H9 (cell line): Measurements from ENCODE around the gene GFI1B. TPM values are rescaled to one million over a fixed set of nuclear protein-coding genes. Genes with fewer than 3 reads are reported as not detected.
A peak's percentile ranks its signal among the peaks of the same experiment; 100 is the strongest.
"Not testable (repeated sequence)": the region's sequence is repeated elsewhere in the genome, so short reads cannot be mapped to it uniquely, and the experiment has no call there.

Experiments used
- DNase-seq: peaks from one replicate; pipeline ENCODE4 v3.0.0-alpha.2; 2017
- H2AFZ ChIP-seq: one replicate; pipeline ENCODE4 v1.6.1; 2013; ENCODE audit warnings: mild to moderate bottlenecking, low read length, control low read depth, moderate library complexity
- H2AK5ac ChIP-seq: 2 replicates; pipeline ENCODE4 v1.6.1; 2013; ENCODE audit warnings: low read length, control low read depth, mixed read lengths; ENCODE audit not compliant: insufficient read length
- H2BK120ac ChIP-seq: one replicate; pipeline ENCODE4 v1.6.1; 2013; ENCODE audit warnings: low read depth, mild to moderate bottlenecking, low read length, control low read depth, inconsistent platforms; ENCODE audit not compliant: poor library complexity, severe bottlenecking
- H2BK12ac ChIP-seq: 2 replicates; pipeline ENCODE4 v1.6.1; 2013; ENCODE audit warnings: low read length, control low read depth, mixed read lengths, low read depth; ENCODE audit not compliant: insufficient read length
- H2BK15ac ChIP-seq: 2 replicates; pipeline ENCODE4 v1.6.1; 2013; ENCODE audit warnings: low read depth, low read length, control low read depth
- H2BK20ac ChIP-seq: one replicate; pipeline ENCODE4 v1.6.1; 2013; ENCODE audit warnings: low read depth, mild to moderate bottlenecking, low read length, control low read depth, inconsistent platforms; ENCODE audit not compliant: poor library complexity, severe bottlenecking
- H2BK5ac ChIP-seq: 2 replicates; pipeline ENCODE4 v1.6.1; 2013; ENCODE audit warnings: low read length, control low read depth, mixed read lengths; ENCODE audit not compliant: insufficient read length
- H3K14ac ChIP-seq: 2 replicates; pipeline ENCODE4 v1.6.1; 2013; ENCODE audit warnings: low read length, control low read depth; ENCODE audit not compliant: insufficient read depth
- H3K18ac ChIP-seq: 2 replicates; pipeline ENCODE4 v1.6.1; 2013; ENCODE audit warnings: low read depth, mild to moderate bottlenecking, mixed read lengths, low read length, control low read depth; ENCODE audit not compliant: insufficient read length
- H3K23ac ChIP-seq: 2 replicates; pipeline ENCODE4 v1.6.1; 2013; ENCODE audit warnings: low read length, control low read depth, mixed read lengths, low read depth; ENCODE audit not compliant: insufficient read length
- H3K23me2 ChIP-seq: 2 replicates; pipeline ENCODE4 v1.6.1; 2013; ENCODE audit warnings: low read depth, mild to moderate bottlenecking, mixed read lengths, low read length, control low read depth; ENCODE audit not compliant: insufficient read length, poor library complexity, severe bottlenecking
- H3K27ac ChIP-seq: 2 replicates; pipeline ENCODE4 v1.5.1; 2013; ENCODE audit warnings: low read length, control low read depth, mixed read lengths, low read depth; ENCODE audit not compliant: insufficient read length
- H3K27me3 ChIP-seq: 2 replicates; pipeline ENCODE4 v1.6.1; 2013; ENCODE audit warnings: low read length, control low read depth, inconsistent platforms; ENCODE audit not compliant: insufficient read depth
- H3K4ac ChIP-seq: 2 replicates; pipeline ENCODE4 v1.6.1; 2013; ENCODE audit warnings: low read depth, mild to moderate bottlenecking, control low read depth, inconsistent platforms, low read length, moderate library complexity
- H3K4me1 ChIP-seq: 2 replicates; pipeline ENCODE4 v1.6.1; 2013; ENCODE audit warnings: low read length, control low read depth, inconsistent platforms; ENCODE audit not compliant: insufficient read depth
- H3K4me2 ChIP-seq: 2 replicates; pipeline ENCODE4 v1.6.1; 2013; ENCODE audit warnings: low read length, control low read depth, mixed read lengths; ENCODE audit not compliant: insufficient read length, insufficient read depth
- H3K56ac ChIP-seq: 2 replicates; pipeline ENCODE4 v1.6.1; 2013; ENCODE audit warnings: low read depth, mild to moderate bottlenecking, mixed read lengths, low read length, control low read depth; ENCODE audit not compliant: insufficient read length
- H3K79me1 ChIP-seq: 2 replicates; pipeline ENCODE4 v1.6.1; 2013; ENCODE audit warnings: low read depth, mild to moderate bottlenecking, moderate library complexity, low read length, control low read depth, inconsistent platforms; ENCODE audit not compliant: insufficient read depth, poor library complexity, severe bottlenecking
- H3K79me2 ChIP-seq: 2 replicates; pipeline ENCODE4 v1.6.1; 2013; ENCODE audit warnings: low read length, control low read depth, inconsistent platforms; ENCODE audit not compliant: insufficient read depth
- H3K9ac ChIP-seq: 2 replicates; pipeline ENCODE4 v1.6.1; 2013; ENCODE audit warnings: low read length, control low read depth, mixed read lengths; ENCODE audit not compliant: insufficient read length; ENCODE audit errors: extremely low read depth
- H3K9me3 ChIP-seq: one replicate; pipeline ENCODE4 v1.6.1; 2013; ENCODE audit warnings: low read depth, low read length, inconsistent platforms; ENCODE audit not compliant: control insufficient read depth
- H3T11ph ChIP-seq: one replicate; pipeline ENCODE4 v1.6.1; 2013; ENCODE audit warnings: mild to moderate bottlenecking, low read length, control low read depth, inconsistent platforms
- H4K20me1 ChIP-seq: one replicate; pipeline ENCODE4 v1.6.1; 2013; ENCODE audit not compliant: control insufficient read depth, insufficient read length, insufficient read depth
- H4K5ac ChIP-seq: 2 replicates; pipeline ENCODE4 v1.6.1; 2013; ENCODE audit warnings: low read depth, mild to moderate bottlenecking, mixed read lengths, low read length, control low read depth; ENCODE audit not compliant: insufficient read length
- H4K8ac ChIP-seq: replicated peaks from 2 replicates; pipeline ENCODE4 v1.6.1; 2013; ENCODE audit warnings: low read length, control low read depth, mixed read lengths, low read depth; ENCODE audit not compliant: insufficient read length
- H4K91ac ChIP-seq: 2 replicates; pipeline ENCODE4 v1.6.1; 2013; ENCODE audit warnings: low read depth, mild to moderate bottlenecking, moderate library complexity, mixed read lengths, low read length, control low read depth; ENCODE audit not compliant: insufficient read length
- H3K27ac Mint-ChIP-seq, 3 experiments: 2 replicates in 2 of 3; 3 replicates in 1 of 3; pipeline ENCODE4 v1.8.0; 2020 to 2021; ENCODE audit warnings: mixed read lengths in 3 of 3, mild to moderate bottlenecking in 1 of 3, moderate library complexity in 1 of 3
- H3K27me3 Mint-ChIP-seq: 2 replicates; pipeline ENCODE4 v1.8.0; 2021; ENCODE audit warnings: low read depth, mild to moderate bottlenecking, moderate library complexity, mixed read lengths
- H3K36me3 Mint-ChIP-seq, 3 experiments: 2 replicates in 2 of 3; 3 replicates in 1 of 3; pipeline ENCODE4 v1.8.0; 2020 to 2021; ENCODE audit warnings: low read depth in 3 of 3, mixed read lengths in 3 of 3; ENCODE audit not compliant: insufficient read depth in 1 of 3
- H3K4me1 Mint-ChIP-seq, 2 experiments: 2 replicates each; pipeline ENCODE4 v1.8.0; 2020; ENCODE audit warnings: mixed read lengths in 2 of 2
- H3K4me3 Mint-ChIP-seq, 2 experiments: 2 replicates in 1 of 2; 3 replicates in 1 of 2; pipeline ENCODE4 v1.8.0; 2020 to 2021; ENCODE audit warnings: mild to moderate bottlenecking in 2 of 2, mixed read lengths in 2 of 2, moderate library complexity in 1 of 2
- H3K9me3 Mint-ChIP-seq, 2 experiments: 2 replicates in 1 of 2; 3 replicates in 1 of 2; pipeline ENCODE4 v1.8.0; 2020; ENCODE audit warnings: mild to moderate bottlenecking in 2 of 2, mixed read lengths in 2 of 2, moderate library complexity in 1 of 2
- CTCF ChIP-seq: fragments of 200-600 bp; sonication (generic); conservative IDR thresholded peaks from 3 replicates; pipeline ENCODE4 v1.8.0; 2021; ENCODE audit warnings: antibody characterized with exemption, mild to moderate bottlenecking
- WGBS: extraction: QIAGEN DNeasy Blood & Tissue Kit; methylation state at CpG from one replicate; pipeline ENCODE4 v1.1.7; 2013; ENCODE audit warnings: missing lambda C conversion rate, low lambda C conversion rate, mixed read lengths; ENCODE audit not compliant: insufficient read length; ENCODE audit errors: extremely low coverage; 5-methylcytosine and 5-hydroxymethylcytosine counted together
- microRNA-seq: library from miRNA; unstranded; fragments of <30 nt; microRNA quantifications from one replicate; pipeline ENCODE4, GENCODE V29; 2020; ENCODE audit warnings: borderline microRNAs expressed
- total RNA-seq: library from RNA; stranded (reverse); gene quantifications from 2 replicates; pipeline ENCODE4 v1.2.1, GENCODE V29; 2021

Gene GFI1B
- total RNA-seq, 1 experiment from 2014 or later: not detected

- WGBS: no CpG with 5 or more reads among the region's 12 CpGs
- not testable (repeated sequence) for H3K79me1 ChIP-seq
Measured at GRCh38 chr9:133040892-133041479, 62.5 kb downstream of the GFI1B start.

More at GRCh38 chr9:133040892-133041479, 62.5 kb downstream of the GFI1B start:
- not testable (repeated sequence) for H3K4me1 ChIP-seq, H3K4me1 Mint-ChIP-seq, H3K27ac Mint-ChIP-seq, H3K27ac ChIP-seq, H4K20me1 ChIP-seq, H2BK12ac ChIP-seq, H2AFZ ChIP-seq, H3K18ac ChIP-seq, H4K5ac ChIP-seq, H2BK15ac ChIP-seq, H3K23me2 ChIP-seq, H2AK5ac ChIP-seq, H3K9me3 Mint-ChIP-seq, H4K91ac ChIP-seq, H3K79me2 ChIP-seq, H3K9ac ChIP-seq, H2BK5ac ChIP-seq, H2BK120ac ChIP-seq, H3K27me3 Mint-ChIP-seq, H3K23ac ChIP-seq, H3K4me2 ChIP-seq, H2BK20ac ChIP-seq, H3K27me3 ChIP-seq, H3T11ph ChIP-seq, H3K9me3 ChIP-seq, H3K56ac ChIP-seq, H4K8ac ChIP-seq, H3K4ac ChIP-seq, H3K14ac ChIP-seq
- Mint-ChIP-seq H3K36me3 (peaks cover 34 to 51% (median 46%) of the 10 kb centered on the region in 3 experiments), H3K4me3 (peak overlapping the region in 1 of 2 experiments; percentile 22; a peak in 1 of 5 replicates)
- peak; percentile 57 for DNase-seq
- TF ChIP-seq CTCF: peak; percentile 79

Small RNA genes within 50 kb of the gene (microRNA-seq; reads per million reads assigned to microRNA genes)
- not detected for gene MIR548AW

Other genes with a start within 250 kb of the GFI1B start
- 0.44 and 0.46 TPM in 2 replicates for gene AK8, start 100.4 kb upstream of the GFI1B start, total RNA-seq
- 0.99 and 1.3 TPM in 2 replicates for gene SPACA9, start 99.8 kb upstream of the GFI1B start, total RNA-seq
- gene TSC1, start 34.1 kb upstream of the GFI1B start, total RNA-seq: 31.7 and 32.7 TPM in 2 replicates
- 85.5 and 88.9 TPM in 2 replicates for gene GTF3C5, start 52.3 kb downstream of the GFI1B start, total RNA-seq
- gene CEL, start 83.3 kb downstream of the GFI1B start, total RNA-seq: 3.6 and 4.0 TPM in 2 replicates
- 20.9 and 21.3 TPM in 2 replicates for gene RALGDS, start 142.5 kb downstream of the GFI1B start, total RNA-seq
- 9.3 TPM in 2 replicates for gene GBGT1, start 185.2 kb downstream of the GFI1B start, total RNA-seq
- not detected in 2 replicates for gene OBP2B, start 230.6 kb downstream of the GFI1B start, total RNA-seq